Measurements from ENCODE around the gene TIAM1.

TIAM1 gene

DNA sequence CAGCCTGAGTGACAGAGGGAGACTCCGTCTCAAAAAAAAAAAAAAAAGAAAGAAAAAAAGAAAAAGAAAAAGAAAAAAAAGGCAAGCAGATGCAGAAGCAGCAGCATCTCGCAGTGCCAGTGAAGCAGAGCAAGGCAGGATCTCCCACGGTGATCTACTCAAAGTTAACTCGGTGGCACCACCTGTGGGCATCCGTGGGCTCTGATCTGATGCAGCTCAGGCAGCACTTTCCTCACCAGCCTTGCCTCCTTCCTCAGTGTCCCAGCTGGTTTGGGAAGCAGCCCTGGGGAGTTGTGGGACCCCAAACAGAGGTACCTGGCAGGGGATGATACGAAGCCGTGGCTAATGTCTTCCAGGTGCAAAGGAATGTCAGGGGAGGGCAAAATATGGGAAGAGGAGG, 201.5 kb downstream of the TIAM1 start:
- no peak for TF ChIP-seq ZFX (IDR thresholded peaks at IDR 0.05; ENCODE audit: borderline replicate concordance)
- TF ChIP-seq, protein P1, sequence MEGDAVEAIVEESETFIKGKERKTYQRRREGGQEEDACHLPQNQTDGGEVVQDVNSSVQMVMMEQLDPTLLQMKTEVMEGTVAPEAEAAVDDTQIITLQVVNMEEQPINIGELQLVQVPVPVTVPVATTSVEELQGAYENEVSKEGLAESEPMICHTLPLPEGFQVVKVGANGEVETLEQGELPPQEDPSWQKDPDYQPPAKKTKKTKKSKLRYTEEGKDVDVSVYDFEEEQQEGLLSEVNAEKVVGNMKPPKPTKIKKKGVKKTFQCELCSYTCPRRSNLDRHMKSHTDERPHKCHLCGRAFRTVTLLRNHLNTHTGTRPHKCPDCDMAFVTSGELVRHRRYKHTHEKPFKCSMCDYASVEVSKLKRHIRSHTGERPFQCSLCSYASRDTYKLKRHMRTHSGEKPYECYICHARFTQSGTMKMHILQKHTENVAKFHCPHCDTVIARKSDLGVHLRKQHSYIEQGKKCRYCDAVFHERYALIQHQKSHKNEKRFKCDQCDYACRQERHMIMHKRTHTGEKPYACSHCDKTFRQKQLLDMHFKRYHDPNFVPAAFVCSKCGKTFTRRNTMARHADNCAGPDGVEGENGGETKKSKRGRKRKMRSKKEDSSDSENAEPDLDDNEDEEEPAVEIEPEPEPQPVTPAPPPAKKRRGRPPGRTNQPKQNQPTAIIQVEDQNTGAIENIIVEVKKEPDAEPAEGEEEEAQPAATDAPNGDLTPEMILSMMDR (IDR thresholded peaks at IDR 0.05) = peak; percentile 29; the same call in 1 of the 2 replicates
- H3K27ac ChIP-seq = no peak overlapping the region

DNA sequence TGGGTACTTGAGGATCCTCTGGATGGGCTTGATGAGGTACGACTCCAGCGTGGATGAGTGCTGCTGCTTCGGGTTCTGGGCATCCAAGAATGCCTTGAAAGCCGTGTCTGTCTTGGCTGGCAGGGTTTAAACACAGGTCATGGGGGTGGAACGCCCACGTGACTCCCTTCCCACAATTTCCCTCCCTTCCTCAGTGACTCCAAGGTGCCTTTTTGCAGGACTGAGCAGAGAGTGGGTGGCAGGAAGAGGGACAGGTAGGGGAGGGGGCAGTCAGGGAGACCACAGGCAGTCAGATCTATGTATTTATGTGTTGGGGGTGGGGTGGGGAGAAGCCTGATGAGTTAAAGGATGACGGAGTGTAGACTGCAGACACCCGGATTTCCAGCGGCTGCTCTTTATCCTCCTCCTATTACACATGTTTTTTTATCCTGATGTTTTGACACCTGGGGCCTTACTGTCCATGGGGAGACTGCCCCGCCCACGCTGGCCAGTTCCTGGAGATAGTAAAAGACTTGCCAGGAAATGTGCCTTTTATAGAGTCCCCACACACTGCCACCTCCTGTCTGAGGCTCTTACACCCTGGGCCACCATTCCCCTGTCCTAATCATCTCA, 202.6 kb downstream of the TIAM1 start:
- TF ChIP-seq, protein P1 (IDR thresholded peaks at IDR 0.05) = no peak
- no peak for TF ChIP-seq ZFX (IDR thresholded peaks at IDR 0.05; ENCODE audit: borderline replicate concordance)
- H3K27ac ChIP-seq = no peak overlapping the region

GRCh38 chr21:31140676-31141075, 203.4 kb downstream of the TIAM1 start:
- H3K27ac ChIP-seq = no peak overlapping the region
- TF ChIP-seq, protein P1 (IDR thresholded peaks at IDR 0.05) = no peak
- no peak for TF ChIP-seq ZFX (IDR thresholded peaks at IDR 0.05; ENCODE audit: borderline replicate concordance)

- H3K27ac ChIP-seq = no peak overlapping the region
- TF ChIP-seq, protein P1 (IDR thresholded peaks at IDR 0.05) = no peak
- no peak for TF ChIP-seq ZFX (IDR thresholded peaks at IDR 0.05; ENCODE audit: borderline replicate concordance)
Measured at GRCh38 chr21:31140025-31140424, 204.0 kb downstream of the TIAM1 start.

GRCh38 chr21:31137960-31138359, 206.1 kb downstream of the TIAM1 start:
- TF ChIP-seq, protein P1 (IDR thresholded peaks at IDR 0.05) = no peak
- no peak for TF ChIP-seq ZFX (IDR thresholded peaks at IDR 0.05; ENCODE audit: borderline replicate concordance)
- no peak overlapping the region for H3K27ac ChIP-seq

GRCh38 chr21:31136891-31137290, 207.2 kb downstream of the TIAM1 start:
- H3K27ac ChIP-seq = no peak overlapping the region

DNA sequence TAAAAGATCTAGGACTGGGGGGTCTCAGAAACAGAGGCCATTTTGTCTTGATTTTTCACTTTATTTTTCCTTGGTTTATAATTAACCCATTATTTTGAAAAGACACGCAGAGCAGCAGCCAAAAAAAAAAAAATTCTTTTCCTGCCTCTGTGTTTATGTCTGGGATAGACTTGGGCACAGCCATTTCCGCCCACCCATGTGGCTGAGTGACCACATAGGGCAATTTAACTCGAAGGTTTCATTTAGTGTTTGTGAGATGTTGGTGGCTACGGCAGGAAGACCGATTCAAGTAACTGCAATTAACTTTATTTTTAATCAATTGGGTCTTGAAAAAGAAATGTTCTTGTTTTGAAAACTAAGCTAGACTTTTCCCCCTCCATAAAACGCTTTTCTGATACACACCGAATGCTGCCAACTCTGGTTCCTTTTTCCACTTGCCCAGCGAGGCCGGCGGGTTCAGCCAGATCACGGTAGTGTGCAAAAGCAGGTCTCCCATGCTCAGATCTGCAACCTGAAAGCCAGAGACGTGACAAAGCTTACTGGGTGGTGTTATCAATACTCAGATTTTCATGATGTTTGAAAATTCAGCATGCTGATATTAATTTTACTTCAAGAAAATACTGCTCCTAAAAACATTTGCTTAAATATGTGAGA, 208.4 kb downstream of the TIAM1 start:
- no peak overlapping the region for H3K27ac ChIP-seq
- TF ChIP-seq ZFX (IDR thresholded peaks at IDR 0.05; ENCODE audit: borderline replicate concordance) = no peak
- TF ChIP-seq, protein P1 (IDR thresholded peaks at IDR 0.05) = no peak

More at GRCh38 chr21:31136891-31137290, 207.2 kb downstream of the TIAM1 start:
- no peak for TF ChIP-seq ZFX (IDR thresholded peaks at IDR 0.05; ENCODE audit: borderline replicate concordance)
- TF ChIP-seq, protein P1 (IDR thresholded peaks at IDR 0.05) = no peak
